Cardiac muscle cell (in vitro differentiated cells and primary cell): ENCODE data around the gene LYZL1. TPM values are rescaled to one million over a fixed set of nuclear protein-coding genes. Genes with fewer than 3 reads are reported as not detected.

Experiments
- DNase-seq, 2 donors: peaks; one replicate each; pipeline versions ENCODE4 v3.0.0 to v3.0.0-alpha.2; 2010 to 2017; ENCODE audit warnings: low read depth in 1 of 2, low spot score in 1 of 2
- H3K27ac ChIP-seq: fragments of 200-600 bp; sonication (generic); 2 replicates; pipeline ENCODE4 v1.5.1; 2016
- H3K27me3 ChIP-seq: fragments of 200-600 bp; sonication (generic); 2 replicates; pipeline ENCODE4 v1.6.0; 2016; ENCODE audit warnings: control low read depth
- H3K36me3 ChIP-seq: fragments of 200-600 bp; sonication (generic); 2 replicates; pipeline ENCODE4 v1.5.1; 2016; ENCODE audit warnings: control low read depth
- H3K4me1 ChIP-seq: fragments of 200-600 bp; sonication (generic); 2 replicates; pipeline ENCODE4 v1.8.1; 2017; ENCODE audit warnings: low read depth, mild to moderate bottlenecking, mixed run types
- H3K4me3 ChIP-seq: fragments of 200-600 bp; sonication (generic); 2 replicates; pipeline ENCODE4 v1.5.1; 2016; ENCODE audit warnings: mild to moderate bottlenecking
- H3K9me3 ChIP-seq: fragments of 200-600 bp; sonication (generic); 2 replicates; pipeline ENCODE4 v1.5.1; 2017; ENCODE audit warnings: low read depth, mild to moderate bottlenecking, control low read depth
- CTCF ChIP-seq: IDR thresholded peaks from 2 replicates; pipeline ENCODE4 v1.5.1; 2012; ENCODE audit warnings: low read depth, mild to moderate bottlenecking, low read length
- polyA plus RNA-seq: library from polyadenylated mRNA; unstranded; fragments of >200 nt; fragmentation: Nextera tagmentation; extraction: Ambion mirVana; gene quantifications from 2 replicates; pipeline ENCODE4 v1.2.1, GENCODE V29; 2016
- total RNA-seq: library from RNA; depleted of rRNA; stranded (reverse); fragments of >200 nt; gene quantifications from 2 replicates; pipeline ENCODE4 v1.2.3, GENCODE V29; 2016

The LYZL1 gene
- total and polyA plus RNA-seq, 2 experiments from 2014 or later, result 0.17 TPM; not detected in 1

- H3K4me1 ChIP-seq, result peaks cover 7% of the 10 kb centered on the region
- H3K27me3 ChIP-seq, result no peaks in the 10 kb centered on the region
- no peak overlapping the region for H3K4me3 ChIP-seq
- no peak for DNase-seq
- H3K9me3 ChIP-seq, result no peaks in the 10 kb centered on the region
- no peaks in the 10 kb centered on the region for H3K36me3 ChIP-seq
- no peak for TF ChIP-seq CTCF
- H3K27ac ChIP-seq, result peak overlapping the region; percentile 65
Measured at GRCh38 chr10:29265210-29265768, 23.6 kb upstream of the LYZL1 start.

- Histone ChIP-seq H3K36me3 (no peaks in the 10 kb centered on the region), H3K4me3 (no peak overlapping the region), H3K9me3 (no peaks in the 10 kb centered on the region), H3K27me3 (no peaks in the 10 kb centered on the region), H3K27ac (no peak overlapping the region), H3K4me1 (peaks cover 7% of the 10 kb centered on the region)
- TF ChIP-seq CTCF, result no peak
- DNase-seq, result no peak
Measured at GRCh38 chr10:29266641-29267040, 22.2 kb upstream of the LYZL1 start.

- DNase-seq, result no peak
- Histone ChIP-seq H3K4me1 (peaks cover 7% of the 10 kb centered on the region), H3K9me3 (no peaks in the 10 kb centered on the region), H3K4me3 (no peak overlapping the region), H3K36me3 (no peaks in the 10 kb centered on the region), H3K27ac (no peak overlapping the region), H3K27me3 (no peaks in the 10 kb centered on the region)
- TF ChIP-seq CTCF, result no peak
Measured at GRCh38 chr10:29268011-29268410, 20.9 kb upstream of the LYZL1 start.

- Histone ChIP-seq H3K4me3 (no peak overlapping the region), H3K9me3 (no peaks in the 10 kb centered on the region), H3K27ac (no peak overlapping the region), H3K27me3 (no peaks in the 10 kb centered on the region), H3K36me3 (no peaks in the 10 kb centered on the region), H3K4me1 (peaks cover 7% of the 10 kb centered on the region)
- DNase-seq, result no peak
- no peak for TF ChIP-seq CTCF
Measured at GRCh38 chr10:29269486-29269885, 19.4 kb upstream of the LYZL1 start.

GRCh38 chr10:29270883-29271282 lies 18.0 kb upstream of the LYZL1 start:
- no peaks in the 10 kb centered on the region for H3K4me1 ChIP-seq
- no peak overlapping the region for H3K27ac ChIP-seq
- no peak for DNase-seq
- H3K27me3 ChIP-seq, result no peaks in the 10 kb centered on the region
- H3K9me3 ChIP-seq, result no peaks in the 10 kb centered on the region
- H3K36me3 ChIP-seq, result no peaks in the 10 kb centered on the region
- no peak overlapping the region for H3K4me3 ChIP-seq
- no peak for TF ChIP-seq CTCF
